KMS-11 (cell line): ENCODE measurements around the gene TANC1.

Source experiments
- H2AFZ ChIP-seq: fragments of 200-600 bp; sonication (generic); 2 replicates; pipeline ENCODE4 v1.6.1; 2016; ENCODE audit warnings: antibody characterized with exemption, mixed run types, low read depth
- H3K27ac ChIP-seq: fragments of 200-600 bp; sonication (generic); 2 replicates; pipeline ENCODE4 v1.6.1; 2016; ENCODE audit warnings: mild to moderate bottlenecking, mixed run types
- H3K27me3 ChIP-seq: fragments of 200-600 bp; sonication (generic); 2 replicates; pipeline ENCODE4 v1.6.1; 2017; ENCODE audit warnings: mild to moderate bottlenecking, low read depth, mixed run types, moderate library complexity; ENCODE audit not compliant: insufficient read depth
- H3K36me3 ChIP-seq: fragments of 200-600 bp; sonication (generic); 2 replicates; pipeline ENCODE4 v1.6.1; 2017; ENCODE audit warnings: mild to moderate bottlenecking, mixed run types; ENCODE audit not compliant: insufficient read depth
- H3K4me1 ChIP-seq: fragments of 200-600 bp; sonication (generic); 2 replicates; pipeline ENCODE4 v1.6.1; 2016; ENCODE audit warnings: mild to moderate bottlenecking, low read depth, mixed run types; ENCODE audit not compliant: poor library complexity, severe bottlenecking
- H3K4me2 ChIP-seq: fragments of 200-600 bp; sonication (generic); 2 replicates; pipeline ENCODE4 v1.7.0; 2016; ENCODE audit warnings: mild to moderate bottlenecking, mixed run types
- H3K4me3 ChIP-seq: fragments of 200-600 bp; sonication (generic); IDR thresholded peaks from 2 replicates; pipeline ENCODE4 v1.6.1; 2017; ENCODE audit warnings: low read depth, low read length, mixed read lengths; ENCODE audit not compliant: insufficient read depth
- H3K79me2 ChIP-seq: fragments of 200-600 bp; sonication (generic); 2 replicates; pipeline ENCODE4 v1.6.1; 2016; ENCODE audit warnings: low read depth, mixed run types; ENCODE audit not compliant: insufficient read depth
- H3K9ac ChIP-seq: fragments of 200-600 bp; sonication (generic); 2 replicates; pipeline ENCODE4 v1.6.1; 2016; ENCODE audit warnings: mild to moderate bottlenecking, mixed run types
- H4K20me1 ChIP-seq: fragments of 200-600 bp; sonication (generic); 2 replicates; pipeline ENCODE4 v1.6.1; 2016; ENCODE audit warnings: mild to moderate bottlenecking, mixed run types; ENCODE audit not compliant: insufficient read depth
- TF ChIP-seq, protein P1 (sequence below): fragments of 200-600 bp; sonication (generic); conservative IDR thresholded peaks from 2 replicates; pipeline ENCODE4 v1.6.1; 2017; ENCODE audit warnings: low read depth, mild to moderate bottlenecking, antibody characterized with exemption, low read length, moderate library complexity, mixed read lengths

Gene TANC1

DNA sequence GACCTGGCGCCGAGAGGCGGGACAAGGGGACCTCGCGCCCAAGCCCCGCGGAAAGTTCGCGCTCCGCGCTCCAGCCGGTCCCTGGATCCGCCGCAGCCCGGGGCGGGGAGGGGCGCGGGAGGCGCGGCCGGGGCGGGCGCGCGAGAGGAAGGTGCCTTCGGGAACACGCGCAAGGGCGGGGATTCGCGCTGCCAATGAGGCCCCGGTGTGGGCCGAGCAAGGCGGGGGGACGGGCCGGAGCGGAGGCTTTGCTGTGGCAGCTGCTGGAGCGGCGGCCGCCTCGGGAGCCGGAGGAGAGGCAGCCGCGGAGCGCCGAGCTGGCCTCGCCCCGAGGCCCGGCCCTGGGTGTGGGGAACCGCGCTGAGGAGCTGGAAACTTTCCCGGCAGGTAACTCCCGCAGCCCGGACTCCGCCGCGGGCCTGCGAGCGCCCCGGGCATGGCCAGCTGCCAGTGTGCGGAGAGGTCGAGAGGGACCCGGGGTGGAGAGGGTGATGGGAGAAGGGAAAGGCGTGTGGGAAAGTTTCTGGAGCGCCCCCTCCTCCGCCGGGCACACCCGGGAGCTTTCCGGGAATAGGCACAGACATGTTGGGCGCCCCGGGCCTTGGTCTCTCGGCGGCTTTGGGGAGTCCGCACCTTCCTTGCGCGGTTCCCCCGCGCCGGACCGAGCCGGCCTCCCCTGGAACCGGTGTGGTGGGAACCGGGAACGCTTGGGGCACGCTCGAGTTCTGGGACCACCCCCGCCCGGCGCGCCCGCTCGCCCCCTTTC, at the start of gene TANC1:
Gene TANC1, plus strand, starts transcription at position 245 of the 766 bp plus-strand sequence. CDS start 97,271 bp downstream, outside the sequence.
- Histone ChIP-seq H3K27me3 (no peaks in the 10 kb centered on the region; the same call in 1 of the 2 replicates), H3K4me1 (peaks cover 35% of the 10 kb centered on the region), H3K4me2 (peak within 1 kb of the TSS; percentile 93), H4K20me1 (no peaks in the 10 kb centered on the region), H3K9ac (peak within 1 kb of the TSS; percentile 39; the same call in 1 of the 2 replicates), H3K79me2 (no peaks in the 10 kb centered on the region), H3K4me3 (peak within 1 kb of the TSS; percentile 90), H2AFZ (peak within 1 kb of the TSS; percentile 75), H3K36me3 (no peaks in the 10 kb centered on the region), H3K27ac (no peak within 1 kb of the TSS)
- TF ChIP-seq, protein P1, sequence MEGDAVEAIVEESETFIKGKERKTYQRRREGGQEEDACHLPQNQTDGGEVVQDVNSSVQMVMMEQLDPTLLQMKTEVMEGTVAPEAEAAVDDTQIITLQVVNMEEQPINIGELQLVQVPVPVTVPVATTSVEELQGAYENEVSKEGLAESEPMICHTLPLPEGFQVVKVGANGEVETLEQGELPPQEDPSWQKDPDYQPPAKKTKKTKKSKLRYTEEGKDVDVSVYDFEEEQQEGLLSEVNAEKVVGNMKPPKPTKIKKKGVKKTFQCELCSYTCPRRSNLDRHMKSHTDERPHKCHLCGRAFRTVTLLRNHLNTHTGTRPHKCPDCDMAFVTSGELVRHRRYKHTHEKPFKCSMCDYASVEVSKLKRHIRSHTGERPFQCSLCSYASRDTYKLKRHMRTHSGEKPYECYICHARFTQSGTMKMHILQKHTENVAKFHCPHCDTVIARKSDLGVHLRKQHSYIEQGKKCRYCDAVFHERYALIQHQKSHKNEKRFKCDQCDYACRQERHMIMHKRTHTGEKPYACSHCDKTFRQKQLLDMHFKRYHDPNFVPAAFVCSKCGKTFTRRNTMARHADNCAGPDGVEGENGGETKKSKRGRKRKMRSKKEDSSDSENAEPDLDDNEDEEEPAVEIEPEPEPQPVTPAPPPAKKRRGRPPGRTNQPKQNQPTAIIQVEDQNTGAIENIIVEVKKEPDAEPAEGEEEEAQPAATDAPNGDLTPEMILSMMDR: no peak

DNA sequence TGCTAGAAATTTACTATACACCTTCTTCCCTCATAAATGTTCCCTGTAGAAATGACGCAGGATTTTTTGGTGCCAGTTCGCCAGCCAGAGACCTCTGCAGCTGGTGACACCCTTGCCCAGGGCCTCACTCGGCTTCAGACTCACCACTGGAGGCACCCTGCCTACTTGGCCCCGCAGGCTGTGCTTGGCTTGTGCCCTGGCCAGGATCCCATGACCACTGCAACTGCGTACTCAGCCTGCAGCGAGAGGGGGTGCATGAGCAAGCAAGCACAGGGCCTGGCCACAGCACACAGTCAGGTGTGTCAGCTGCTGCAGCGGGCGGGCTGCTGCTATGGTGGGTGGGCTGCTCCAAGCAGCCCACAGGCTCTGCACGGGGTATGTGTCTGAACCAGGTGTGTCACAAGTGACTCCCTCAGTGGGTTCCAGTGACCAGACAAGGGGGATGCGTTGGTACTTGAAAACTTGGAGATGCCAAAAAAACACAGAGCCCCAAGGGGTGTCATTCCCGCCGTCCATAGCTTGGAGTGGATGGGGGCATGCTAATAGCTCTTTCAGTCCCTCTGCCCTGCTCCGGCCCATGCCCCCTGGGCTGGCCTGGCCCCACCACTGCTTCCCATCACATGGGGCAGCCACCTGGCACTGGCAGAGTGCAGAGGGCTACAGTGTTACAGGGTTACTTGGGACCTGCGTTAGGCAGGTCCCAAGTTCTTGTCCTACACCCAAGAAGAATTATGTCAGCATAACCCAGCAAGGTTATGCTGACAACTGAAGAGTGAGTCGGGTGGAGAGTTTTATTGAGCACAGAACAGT, 46.6 kb upstream of the TANC1 start:
- H3K9ac ChIP-seq: no peak overlapping the region
- H3K79me2 ChIP-seq: no peaks in the 10 kb centered on the region
- H3K27ac ChIP-seq: no peak overlapping the region
- peaks cover 15% of the 10 kb centered on the region for H3K4me1 ChIP-seq
- no peaks in the 10 kb centered on the region for H3K36me3 ChIP-seq
- no peak overlapping the region for H2AFZ ChIP-seq
- TF ChIP-seq, protein P1: no peak
- H3K27me3 ChIP-seq: no peaks in the 10 kb centered on the region
- H3K4me2 ChIP-seq: no peak overlapping the region
- no peaks in the 10 kb centered on the region for H4K20me1 ChIP-seq
- H3K4me3 ChIP-seq: no peak overlapping the region

DNA sequence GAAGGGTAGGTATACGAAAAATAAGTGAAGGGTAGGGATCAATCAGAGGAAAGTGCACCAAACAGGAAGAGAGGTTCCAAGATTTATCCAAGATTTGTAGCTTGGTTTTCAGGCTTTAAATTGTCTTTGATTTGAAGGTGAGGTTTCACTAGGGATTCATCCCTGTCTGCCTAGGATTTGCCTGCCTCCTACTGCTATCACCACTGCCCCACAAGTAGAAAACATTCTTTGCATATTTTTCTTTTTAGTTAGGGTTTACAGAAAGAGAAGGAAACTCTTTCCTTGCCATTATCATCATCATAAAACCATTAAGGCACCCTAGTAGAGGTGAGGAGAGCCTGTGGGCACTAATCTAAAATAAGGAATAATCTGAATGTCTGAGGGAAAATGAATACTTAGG, 45.8 kb upstream of the TANC1 start:
- no peak overlapping the region for H2AFZ ChIP-seq
- no peak overlapping the region for H3K9ac ChIP-seq
- H3K4me3 ChIP-seq: no peak overlapping the region
- no peak overlapping the region for H3K4me2 ChIP-seq
- no peaks in the 10 kb centered on the region for H3K36me3 ChIP-seq
- peaks cover 20% of the 10 kb centered on the region for H3K4me1 ChIP-seq
- H3K27me3 ChIP-seq: no peaks in the 10 kb centered on the region
- H3K27ac ChIP-seq: no peak overlapping the region
- no peaks in the 10 kb centered on the region for H4K20me1 ChIP-seq
- TF ChIP-seq, protein P1: no peak
- H3K79me2 ChIP-seq: no peaks in the 10 kb centered on the region

DNA sequence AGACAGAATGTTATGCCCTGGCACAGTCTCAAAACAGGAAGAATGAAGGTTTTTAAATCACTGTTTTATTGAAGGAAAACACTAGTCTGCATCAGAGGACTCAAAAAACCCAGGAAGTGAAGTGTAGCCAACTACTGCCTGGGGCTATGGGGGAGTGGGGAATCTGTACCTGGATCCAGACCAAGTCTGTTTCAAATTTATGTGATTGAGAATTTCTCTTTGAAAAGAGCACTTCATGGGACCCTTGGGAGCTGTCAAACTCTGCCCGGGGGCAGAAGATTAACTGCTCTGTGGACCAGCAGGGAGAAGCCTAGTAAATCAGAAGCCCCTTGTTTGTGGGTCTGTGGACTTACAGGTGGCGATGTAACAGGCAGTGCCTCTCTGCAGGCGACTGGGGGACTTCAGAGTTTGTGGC, 45.3 kb upstream of the TANC1 start:
- H2AFZ ChIP-seq: no peak overlapping the region
- no peaks in the 10 kb centered on the region for H4K20me1 ChIP-seq
- H3K79me2 ChIP-seq: no peaks in the 10 kb centered on the region
- H3K36me3 ChIP-seq: no peaks in the 10 kb centered on the region
- H3K27ac ChIP-seq: no peak overlapping the region
- no peaks in the 10 kb centered on the region for H3K27me3 ChIP-seq
- H3K4me2 ChIP-seq: no peak overlapping the region
- H3K4me3 ChIP-seq: no peak overlapping the region
- TF ChIP-seq, protein P1: no peak
- no peak overlapping the region for H3K9ac ChIP-seq
- H3K4me1 ChIP-seq: peaks cover 20% of the 10 kb centered on the region
